NCI-H1436 (cell line): ENCODE results near the gene ABLIM2.
A peak's percentile ranks its signal among the peaks of the same experiment; 100 is the strongest.

ENCODE experiments used
- DNase-seq: peaks from one replicate; lab custom pipeline; 2025; lab: John Stamatoyannopoulos, UW

ABLIM2 gene

GRCh38 chr4:8192748-8193738 is 34.4 kb upstream of the ABLIM2 start:
- peak; percentile 36 for DNase-seq

- DNase-seq: no peak
Measured at GRCh38 chr4:8191136-8191747, 32.6 kb upstream of the ABLIM2 start.

- DNase-seq: no peak
Measured at GRCh38 chr4:8189551-8190466, 31.2 kb upstream of the ABLIM2 start.

- DNase-seq: peak; percentile 84
Measured at GRCh38 chr4:8188743-8189550, 30.3 kb upstream of the ABLIM2 start.

- DNase-seq: no peak
Measured at GRCh38 chr4:8188085-8188484, 29.5 kb upstream of the ABLIM2 start.

- no peak for DNase-seq
Measured at GRCh38 chr4:8185930-8186329, 27.3 kb upstream of the ABLIM2 start.

- no peak for DNase-seq
Measured at GRCh38 chr4:8185295-8185694, 26.7 kb upstream of the ABLIM2 start.

- no peak for DNase-seq
Measured at GRCh38 chr4:8184061-8184460, 25.4 kb upstream of the ABLIM2 start.

GRCh38 chr4:8182858-8183725 is 24.5 kb upstream of the ABLIM2 start:
- no peak for DNase-seq

- no peak for DNase-seq
Measured at GRCh38 chr4:8182294-8182693, 23.7 kb upstream of the ABLIM2 start.

- DNase-seq: no peak
Measured at GRCh38 chr4:8181844-8182243, 23.2 kb upstream of the ABLIM2 start.

- DNase-seq: no peak
Measured at GRCh38 chr4:8181119-8181518, 22.5 kb upstream of the ABLIM2 start.

GRCh38 chr4:8180310-8181093 is 21.9 kb upstream of the ABLIM2 start:
- DNase-seq: no peak

- no peak for DNase-seq
Measured at GRCh38 chr4:8179771-8180170, 21.2 kb upstream of the ABLIM2 start.

GRCh38 chr4:8179074-8179473 is 20.5 kb upstream of the ABLIM2 start:
- DNase-seq: no peak

- no peak for DNase-seq
Measured at GRCh38 chr4:8177956-8178355, 19.3 kb upstream of the ABLIM2 start.

- DNase-seq: no peak
Measured at GRCh38 chr4:8177552-8177951, 18.9 kb upstream of the ABLIM2 start.

- peak; percentile 13 for DNase-seq
Measured at GRCh38 chr4:8176547-8177399, 18.2 kb upstream of the ABLIM2 start.

GRCh38 chr4:8175686-8176085 is 17.1 kb upstream of the ABLIM2 start:
- DNase-seq: no peak
